ENCODE measurements around the gene GABARAPL1. TPM values are rescaled to one million over a fixed set of nuclear protein-coding genes. Genes with fewer than 3 reads are reported as not detected.

The GABARAPL1 gene
- total and polyA plus RNA-seq, 2 of the 13 experiments (the other 11 are each of a cell fraction or from before 2014, with no cell fraction given): 7.9 to 26.1 TPM

GRCh38 chr12:10214136-10214894 is 1.6 kb downstream of the GABARAPL1 start (continued):
- TF ChIP-seq ZBTB42 (CRISPR knock-in tag; IDR thresholded peaks at IDR 0.05): no peak
- no peak for TF ChIP-seq GPN1 (CRISPR knock-in tag; IDR thresholded peaks at IDR 0.05; ENCODE audit: borderline replicate concordance)

- Histone ChIP-seq H3K27me3 (ENCODE audit: control insufficient read depth in 1 of 2, insufficient read depth in 2 of 2, low read length in 2 of 2) (no peaks in the 10 kb centered on the region; a peak in 1 of 5 replicates), H4K20me1 (ENCODE audit: insufficient read depth, low read length) (no peaks in the 10 kb centered on the region), H3K4me2 (ENCODE audit: low read depth, low read length) (peak overlapping the region; percentile 98; the same call in 1 of the 2 replicates), H3K9me3 (ENCODE audit: low read length) (no peaks in the 10 kb centered on the region), H3K4me1 (ENCODE audit: insufficient read depth, low read length) (peaks cover 19% of the 10 kb centered on the region; the same call in 1 of the 2 replicates), H3K9ac (ENCODE audit: insufficient read depth, low read depth, low read length) (no peak overlapping the region; the same call in 1 of the 2 replicates), H3K79me2 (ENCODE audit: insufficient read depth, low read length) (no peaks in the 10 kb centered on the region), H3K4me3 (replicated peaks in 1 of 3; ENCODE audit: insufficient read depth in 1 of 3, low read depth in 2 of 3, low read length in 3 of 3) (no peak overlapping the region), H3K27ac (ENCODE audit: extremely low read length, insufficient read depth, low read length) (no peak overlapping the region), H3K36me3 (replicated peaks in 1 of 2; ENCODE audit: control insufficient read depth in 1 of 2, insufficient read depth in 2 of 2, low read length in 2 of 2) (peaks cover 0 to 1% of the 10 kb centered on the region in 2 experiments; a peak in 1 of 5 replicates), H2AFZ (ENCODE audit: low read length) (no peak overlapping the region)
- FAIRE-seq: no peak
- intact Hi-C loops (cut with micrococcal nuclease; ENCODE audit: unreplicated experiment): no loop called here
- 91% methylated on average over 3 of the region's 3 CpGs for WGBS (ENCODE audit: low lambda C conversion rate)
- POLR2A ChIA-PET: no interaction called here
- in situ Hi-C loops (cut with HindIII; ENCODE audit: extremely low pct_ligation_motif_present, low pct_unique_long_range_greater_than_20kb): no loop called here
- ATAC-seq: no peak
- TF ChIP-seq NCOA2 (CRISPR knock-in tag; IDR thresholded peaks at IDR 0.05) (no peak), HDAC1 (CRISPR knock-in tag; IDR thresholded peaks at IDR 0.05) (no peak), HNF1B (CRISPR knock-in tag; IDR thresholded peaks at IDR 0.05) (no peak), ATM (IDR thresholded peaks at IDR 0.05; ENCODE audit: borderline replicate concordance) (no peak), ERF (CRISPR knock-in tag; IDR thresholded peaks at IDR 0.05) (no peak), EEA1 (CRISPR knock-in tag; IDR thresholded peaks at IDR 0.05; ENCODE audit: borderline replicate concordance) (no peak), ZMYM4 (CRISPR knock-in tag; IDR thresholded peaks at IDR 0.05) (no peak), NFYB (CRISPR knock-in tag; IDR thresholded peaks at IDR 0.05) (no peak), ZBTB43 (CRISPR knock-in tag; conservative IDR thresholded peaks at IDR 0.05) (no peak), SMARCC2 (IDR thresholded peaks at IDR 0.05) (no peak), PHF21A (CRISPR knock-in tag; IDR thresholded peaks at IDR 0.05) (no peak), AHR (CRISPR knock-in tag; IDR thresholded peaks at IDR 0.05) (no peak)
- BruUV-seq (replicated peaks): no TSS peak
- DNase-seq (ENCODE audit: low spot score): no peak
- CTCF ChIA-PET (ENCODE audit: low intra/inter-chr PET ratio, low total read pairs): no interaction called here
These were observed 2.2 kb downstream of the GABARAPL1 start for GRCh38 chr12:10214895-10215267.
